OCI-LY1 (cell line): Measurements from ENCODE around the gene DPP6.

Experiments
- H2AFZ ChIP-seq: fragments of 200-600 bp; sonication (generic), shearing (Covaris generic); 2 replicates; pipeline ENCODE4 v1.6.0; 2014; ENCODE audit warnings: antibody characterized with exemption, mild to moderate bottlenecking, low read length
- H3F3A ChIP-seq: fragments of 200-600 bp; sonication (generic), shearing (Covaris generic); 2 replicates; pipeline ENCODE4 v1.6.0; 2014; ENCODE audit warnings: mild to moderate bottlenecking, antibody characterized with exemption, low read length, moderate library complexity; ENCODE audit not compliant: insufficient read depth
- H3K27ac ChIP-seq: fragments of 200-600 bp; sonication (generic); 2 replicates; pipeline ENCODE4 v1.5.1; 2014; ENCODE audit warnings: low read length, mixed run types, mild to moderate bottlenecking, low read depth; ENCODE audit not compliant: poor library complexity, severe bottlenecking
- H3K27me3 ChIP-seq: fragments of 200-600 bp; sonication (generic); 2 replicates; pipeline ENCODE4 v1.6.0; 2014; ENCODE audit warnings: antibody characterized with exemption, mild to moderate bottlenecking, low read length, moderate library complexity; ENCODE audit not compliant: insufficient read depth
- H3K36me3 ChIP-seq: fragments of 200-600 bp; sonication (generic); 2 replicates; pipeline ENCODE4 v1.6.1; 2014; ENCODE audit warnings: mild to moderate bottlenecking, antibody characterized with exemption, low read length, moderate library complexity, mixed read lengths; ENCODE audit not compliant: insufficient read depth
- H3K4me1 ChIP-seq: fragments of 200-600 bp; sonication (generic); 2 replicates; pipeline ENCODE4 v1.5.1; 2014; ENCODE audit warnings: mild to moderate bottlenecking, low read length, moderate library complexity; ENCODE audit not compliant: insufficient read depth, severe bottlenecking
- H3K4me2 ChIP-seq: fragments of 200-600 bp; sonication (generic), shearing (Covaris generic); 2 replicates; pipeline ENCODE4 v1.6.1; 2014; ENCODE audit warnings: low read length
- H3K4me3 ChIP-seq: fragments of 200-600 bp; sonication (generic); 2 replicates; pipeline ENCODE4 v1.5.1; 2014; ENCODE audit warnings: low read length, low read depth, mild to moderate bottlenecking, mixed read lengths; ENCODE audit not compliant: poor library complexity, severe bottlenecking
- H3K79me2 ChIP-seq: fragments of 200-600 bp; shearing (Covaris generic); 2 replicates; pipeline ENCODE4 v1.6.1; 2016; ENCODE audit warnings: mixed run types, low read length, mixed read lengths; ENCODE audit not compliant: insufficient read depth
- H3K9ac ChIP-seq: fragments of 200-600 bp; sonication (generic), shearing (Covaris generic); 2 replicates; pipeline ENCODE4 v1.6.1; 2014; ENCODE audit warnings: mild to moderate bottlenecking, low read length, mixed read lengths
- H3K9me2 ChIP-seq: fragments of 200-600 bp; sonication (generic), shearing (Covaris generic); 2 replicates; pipeline ENCODE4 v1.6.1; 2014; ENCODE audit warnings: low read depth, mild to moderate bottlenecking, low read length, mixed read lengths
- H3K9me3 ChIP-seq: fragments of 200-600 bp; shearing (Covaris generic); 2 replicates; pipeline ENCODE4 v1.6.1; 2014; ENCODE audit warnings: low read length, mixed read lengths
- H4K20me1 ChIP-seq: fragments of 200-600 bp; sonication (generic), shearing (Covaris generic); 2 replicates; pipeline ENCODE4 v1.6.0; 2016; ENCODE audit warnings: mild to moderate bottlenecking, low read length; ENCODE audit not compliant: insufficient read depth
- EZH2 ChIP-seq: fragments of 200-600 bp; sonication (generic), shearing (Covaris generic); IDR thresholded peaks from 2 replicates; pipeline ENCODE4 v1.8.0; 2017; ENCODE audit warnings: borderline replicate concordance, mixed run types, mild to moderate bottlenecking, antibody characterized with exemption, low read length, moderate library complexity, mixed read lengths
- TF ChIP-seq, protein P1 (sequence below): fragments of 200-600 bp; sonication (generic), shearing (Covaris generic); IDR thresholded peaks from 2 replicates; pipeline ENCODE4 v1.5.1; 2017; ENCODE audit warnings: mild to moderate bottlenecking, antibody characterized with exemption, low read length, moderate library complexity, mixed read lengths

DPP6 gene

GRCh38 chr7:154912871-154913637, 860.9 kb downstream of the DPP6 start:
- TF ChIP-seq, protein P1, sequence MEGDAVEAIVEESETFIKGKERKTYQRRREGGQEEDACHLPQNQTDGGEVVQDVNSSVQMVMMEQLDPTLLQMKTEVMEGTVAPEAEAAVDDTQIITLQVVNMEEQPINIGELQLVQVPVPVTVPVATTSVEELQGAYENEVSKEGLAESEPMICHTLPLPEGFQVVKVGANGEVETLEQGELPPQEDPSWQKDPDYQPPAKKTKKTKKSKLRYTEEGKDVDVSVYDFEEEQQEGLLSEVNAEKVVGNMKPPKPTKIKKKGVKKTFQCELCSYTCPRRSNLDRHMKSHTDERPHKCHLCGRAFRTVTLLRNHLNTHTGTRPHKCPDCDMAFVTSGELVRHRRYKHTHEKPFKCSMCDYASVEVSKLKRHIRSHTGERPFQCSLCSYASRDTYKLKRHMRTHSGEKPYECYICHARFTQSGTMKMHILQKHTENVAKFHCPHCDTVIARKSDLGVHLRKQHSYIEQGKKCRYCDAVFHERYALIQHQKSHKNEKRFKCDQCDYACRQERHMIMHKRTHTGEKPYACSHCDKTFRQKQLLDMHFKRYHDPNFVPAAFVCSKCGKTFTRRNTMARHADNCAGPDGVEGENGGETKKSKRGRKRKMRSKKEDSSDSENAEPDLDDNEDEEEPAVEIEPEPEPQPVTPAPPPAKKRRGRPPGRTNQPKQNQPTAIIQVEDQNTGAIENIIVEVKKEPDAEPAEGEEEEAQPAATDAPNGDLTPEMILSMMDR: no peak
- TF ChIP-seq EZH2: no peak
- no peaks in the 10 kb centered on the region for H4K20me1 ChIP-seq
- H3K9ac ChIP-seq: no peak overlapping the region
- H3K4me3 ChIP-seq: no peak overlapping the region
- no peaks in the 10 kb centered on the region for H3K79me2 ChIP-seq
- no peak overlapping the region for H3K27ac ChIP-seq
- peaks cover 3% of the 10 kb centered on the region for H3K4me1 ChIP-seq
- no peaks in the 10 kb centered on the region for H3K36me3 ChIP-seq
- peaks cover 5% of the 10 kb centered on the region; the same call in 1 of the 2 replicates for H3K9me3 ChIP-seq
- no peak overlapping the region for H2AFZ ChIP-seq
- H3K4me2 ChIP-seq: no peak overlapping the region
- H3K9me2 ChIP-seq: no peaks in the 10 kb centered on the region
- no peaks in the 10 kb centered on the region for H3F3A ChIP-seq
- peaks cover 23% of the 10 kb centered on the region; the same call in 1 of the 2 replicates for H3K27me3 ChIP-seq

DNA sequence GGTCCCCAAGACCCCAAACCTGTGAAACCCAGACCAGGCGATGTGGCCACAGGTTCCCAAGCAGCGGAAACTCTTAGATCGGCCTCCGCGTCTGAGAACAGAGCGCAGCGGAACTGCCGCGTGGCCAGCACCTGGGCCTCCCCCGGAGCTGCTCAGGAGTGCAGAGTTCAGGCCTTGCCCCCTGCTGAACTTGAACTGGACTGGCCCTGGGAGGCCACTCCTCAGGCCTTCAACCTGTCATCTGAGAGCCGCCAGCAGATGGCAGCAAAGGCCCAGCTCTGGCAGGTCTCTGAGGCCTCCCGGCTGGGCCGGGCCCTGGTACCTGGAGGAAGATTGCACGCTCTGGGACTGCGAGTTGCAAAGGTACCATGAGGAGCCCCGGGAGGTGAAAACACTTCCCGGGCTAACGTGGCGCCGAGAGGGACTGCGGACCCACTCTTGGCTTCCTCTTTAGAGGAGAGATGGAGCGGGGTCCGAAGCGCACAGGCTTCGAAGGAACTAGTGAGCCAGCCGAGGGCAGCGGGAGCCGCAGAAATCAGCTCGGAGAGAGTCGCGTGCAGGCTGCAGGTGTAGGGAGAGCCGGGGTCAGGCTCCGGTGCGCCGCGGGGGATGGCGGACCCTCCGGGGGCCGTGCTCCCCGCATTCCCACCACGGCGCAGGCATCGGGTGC, 861.6 kb downstream of the DPP6 start:
- Histone ChIP-seq H3K4me1 (peaks cover 3% of the 10 kb centered on the region), H3K9me2 (no peaks in the 10 kb centered on the region), H3K27ac (no peak overlapping the region), H4K20me1 (no peaks in the 10 kb centered on the region), H3F3A (no peaks in the 10 kb centered on the region), H2AFZ (no peak overlapping the region), H3K27me3 (peaks cover 21% of the 10 kb centered on the region; the same call in 1 of the 2 replicates), H3K4me3 (no peak overlapping the region), H3K9me3 (peaks cover 5% of the 10 kb centered on the region; the same call in 1 of the 2 replicates), H3K79me2 (no peaks in the 10 kb centered on the region), H3K9ac (no peak overlapping the region), H3K4me2 (no peak overlapping the region; the same call in 1 of the 2 replicates), H3K36me3 (no peaks in the 10 kb centered on the region)
- TF ChIP-seq, protein P1: peak; percentile 95
- TF ChIP-seq EZH2: no peak

- peaks cover 14% of the 10 kb centered on the region; the same call in 1 of the 2 replicates for H3K27me3 ChIP-seq
- no peak overlapping the region for H2AFZ ChIP-seq
- no peak for TF ChIP-seq EZH2
- TF ChIP-seq, protein P1: no peak
- H3K9me2 ChIP-seq: no peaks in the 10 kb centered on the region
- H3K9me3 ChIP-seq: peaks cover 5% of the 10 kb centered on the region; the same call in 1 of the 2 replicates
- no peaks in the 10 kb centered on the region for H3K79me2 ChIP-seq
- no peaks in the 10 kb centered on the region for H3K36me3 ChIP-seq
- peaks cover 3% of the 10 kb centered on the region for H3K4me1 ChIP-seq
- H3F3A ChIP-seq: no peaks in the 10 kb centered on the region
- H3K9ac ChIP-seq: no peak overlapping the region
- H4K20me1 ChIP-seq: no peaks in the 10 kb centered on the region
- no peak overlapping the region for H3K4me3 ChIP-seq
- no peak overlapping the region for H3K4me2 ChIP-seq
- no peak overlapping the region for H3K27ac ChIP-seq
Measured at GRCh38 chr7:154914308-154914995, 862.3 kb downstream of the DPP6 start.
